K562 (cell line): ENCODE measurements around the gene RETN. TPM values are rescaled to one million over a fixed set of nuclear protein-coding genes. Genes with fewer than 3 reads are reported as not detected.

Experiments used
- ATAC-seq: fragments of 200-7000 bp; cut with Tn5 transposase; 3 replicates; pipeline ENCODE4 v1.9.1; 2020; ENCODE audit warnings: moderate library complexity
- BruUV-seq: library from RNA; stranded (reverse); fragments of 400-500 nt; replicated peaks from 2 replicates; lab custom pipeline; 2021; lab: Mats Ljungman, UMichigan
- CTCF ChIA-PET: fragments of 300-600 bp; formaldehyde crosslinking; extraction: SDS; loops from one replicate; lab custom pipeline; 2021; ENCODE audit warnings: low intra/inter-chr PET ratio; lab: Yijun Ruan, JAX
- POLR2A ChIA-PET: fragments of 300-600, 350-650 bp; sonication (Branson Sonifier 250); formaldehyde crosslinking; extraction: SDS; loops from one replicate; lab custom pipeline; 2021; ENCODE audit warnings: antibody characterized with exemption, inconsistent platforms; lab: Yijun Ruan, JAX
- DNase-seq, 4 experiments: peaks; one replicate each; pipeline versions ENCODE4 v3.0.0 to v3.0.0-alpha.2; 2011 to 2018; ENCODE audit warnings: low spot score in 3 of 4, mixed read lengths in 3 of 4; ENCODE audit errors: extremely low read depth in 1 of 4
- FAIRE-seq: peaks from 2 replicates; lab custom pipeline; 2011; peaks lifted over from hg19 to GRCh38; lab: Jason Lieb, UNC
- H2AFZ ChIP-seq: 2 replicates; pipeline ENCODE4 v1.6.0; 2011; ENCODE audit warnings: low read depth, low read length, control low read depth, inconsistent platforms
- H3K27ac ChIP-seq: fragments of 200-600 bp; 3 replicates; pipeline ENCODE4 v1.8.0; 2011; ENCODE audit warnings: low read depth, mild to moderate bottlenecking, control low read depth, inconsistent platforms, low read length, moderate library complexity, mixed read lengths; ENCODE audit errors: extremely low read depth
- H3K27me3 ChIP-seq, 2 experiments: fragments of 300-600 bp in 1 of 2; 2 replicates in 1 of 2; 3 replicates in 1 of 2; pipeline versions ENCODE4 v1.6.0 to v1.8.0; 2011; ENCODE audit warnings: inconsistent platforms in 2 of 2, low read length in 2 of 2, mild to moderate bottlenecking in 1 of 2, mixed read lengths in 1 of 2, moderate library complexity in 1 of 2; ENCODE audit not compliant: control insufficient read depth in 2 of 2, insufficient read depth in 2 of 2
- H3K36me3 ChIP-seq: fragments of 300-600 bp; 3 replicates; pipeline ENCODE4 v1.8.0; 2011; ENCODE audit warnings: mild to moderate bottlenecking, low read length, inconsistent platforms; ENCODE audit not compliant: control insufficient read depth, insufficient read depth
- H3K4me1 ChIP-seq, 2 experiments: fragments of 200-600 bp in 1 of 2; replicated peaks in 1 of 2; 2 replicates in 1 of 2; 3 replicates in 1 of 2; pipeline versions ENCODE4 v1.5.1 to v1.8.0; 2011; ENCODE audit warnings: inconsistent platforms in 2 of 2, low read length in 2 of 2, mild to moderate bottlenecking in 1 of 2, mixed read lengths in 1 of 2, moderate library complexity in 1 of 2; ENCODE audit not compliant: control insufficient read depth in 2 of 2, insufficient read depth in 2 of 2
- H3K4me2 ChIP-seq: 2 replicates; pipeline ENCODE4 v1.6.1; 2011; ENCODE audit warnings: low read length, control low read depth, inconsistent platforms, mixed read lengths; ENCODE audit not compliant: insufficient read depth
- H3K4me3 ChIP-seq: fragments of 200-600 bp; sonication (generic), shearing (Covaris generic); 2 replicates; pipeline ENCODE4 v1.5.1; 2016; ENCODE audit warnings: control low read depth, inconsistent platforms
- H3K79me2 ChIP-seq: fragments of 200-600 bp; 3 replicates; pipeline ENCODE4 v1.8.0; 2011; ENCODE audit warnings: low read length, inconsistent platforms; ENCODE audit not compliant: control insufficient read depth, insufficient read depth
- H3K9ac ChIP-seq, 2 experiments: 2 replicates each; pipeline versions ENCODE4 v1.6.0 to v1.6.1; 2011; ENCODE audit warnings: low read depth in 2 of 2, low read length in 2 of 2, control low read depth in 1 of 2, inconsistent platforms in 1 of 2, mild to moderate bottlenecking in 1 of 2, mixed read lengths in 1 of 2; ENCODE audit not compliant: insufficient read depth in 1 of 2
- H3K9me1 ChIP-seq: one replicate; pipeline ENCODE4 v1.6.0; 2011; ENCODE audit warnings: inconsistent platforms, mild to moderate bottlenecking, low read length, moderate library complexity; ENCODE audit not compliant: control insufficient read depth, insufficient read depth
- H3K9me3 ChIP-seq: replicated peaks from 2 replicates; pipeline ENCODE4 v1.5.1; 2011; ENCODE audit warnings: low read depth, low read length, inconsistent platforms; ENCODE audit not compliant: control insufficient read depth, insufficient read depth
- H4K20me1 ChIP-seq: replicated peaks from 2 replicates; pipeline ENCODE4 v1.6.1; 2011; ENCODE audit warnings: low read length, inconsistent platforms, mixed read lengths; ENCODE audit not compliant: control insufficient read depth, insufficient read depth
- OTX1 ChIP-seq: fragments of 450-650 bp; formaldehyde crosslinking; IDR thresholded peaks from 2 replicates; pipeline ENCODE4 v1.4.0; 2022; ENCODE audit warnings: mild to moderate bottlenecking
- POLR2G ChIP-seq: fragments of 200-400 bp; formaldehyde crosslinking; IDR thresholded peaks from 2 replicates; pipeline ENCODE4 v1.6.1; 2017; ENCODE audit warnings: low read depth, mild to moderate bottlenecking, antibody characterized with exemption, low read length, moderate library complexity
- RBFOX2 ChIP-seq: fragments of 200-400 bp; formaldehyde crosslinking; IDR thresholded peaks from 2 replicates; pipeline ENCODE4 v1.6.1; 2017; ENCODE audit warnings: low read depth, mild to moderate bottlenecking, low read length, moderate library complexity
- WGBS: fragments of 100-300 bp; shearing (Covaris generic); methylation state at CpG from one replicate; pipeline ENCODE4 v1.1.6; 2016; ENCODE audit warnings: low coverage, mixed read lengths; ENCODE audit not compliant: insufficient coverage; ENCODE audit errors: missing lambda C conversion rate; 5-methylcytosine and 5-hydroxymethylcytosine counted together
- in situ Hi-C: fragments of 300-500 bp; cut with MboI; formaldehyde crosslinking; loops from 4 replicates; pipeline ENCODE4 v1.15.0; 2018; ENCODE audit warnings: inconsistent platforms, mixed read lengths
- intact Hi-C: fragments of 100-400 bp; cut with micrococcal nuclease; formaldehyde crosslinking; loops from 2 replicates; pipeline ENCODE4 v1.14.2; 2022
- polyA plus RNA-seq, 8 experiments: library from polyadenylated mRNA; depleted of rRNA in 4 of 8; stranded (reverse) in 5 of 8; unstranded in 3 of 8; fragments of >200 nt; fragmentation: Nextera tagmentation in 2 of 8; fragmentation: Illumina TruSeq in 1 of 8; extraction: Ambion mirVana in 2 of 8; extraction: Trizol in 1 of 8; gene quantifications; 2 replicates each; pipeline versions ENCODE4 v1.2.1 to v1.2.3, GENCODE V29; 2011 to 2014; ENCODE audit warnings: inconsistent platforms in 1 of 8, missing spikeins in 1 of 8
- total RNA-seq, 7 experiments: library from RNA; depleted of rRNA in 6 of 7; stranded (reverse); fragments of >200 nt in 6 of 7; fragmentation: Illumina TruSeq in 2 of 7; extraction: Trizol in 2 of 7; gene quantifications; 2 replicates each; pipeline versions ENCODE4 v1.2.1 to v1.2.3, GENCODE V29; 2011 to 2021; ENCODE audit warnings: low replicate concordance in 1 of 7

The RETN gene
- total and polyA plus RNA-seq, 9 of the 15 experiments (the other 6 are each of a cell fraction or from before 2014, with no cell fraction given) = not detected

GRCh38 chr19:7640803-7641202 is 28.0 kb upstream of the RETN start:
- no peak overlapping the region for H3K4me3 ChIP-seq
- H3K27me3 ChIP-seq = no peaks in the 10 kb centered on the region; a peak in 1 of 5 replicates
- H3K9me1 ChIP-seq = no peaks in the 10 kb centered on the region
- ATAC-seq (no peak), FAIRE-seq (no peak), DNase-seq (no peak)
- H3K4me1 ChIP-seq = peaks cover 9 to 76% of the 10 kb centered on the region in 2 experiments; a peak in 4 of 5 replicates
- intact Hi-C loops = no loop called here
- POLR2A ChIA-PET = interaction anchor here (1.0 kb wide), 1 partner anchor 35 kb away, joined by 4 read pairs; no protein-coding TSS in a partner anchor
- BruUV-seq = no TSS peak
- no peak overlapping the region for H3K27ac ChIP-seq
- CTCF ChIA-PET = no interaction called here
- peaks cover 21% of the 10 kb centered on the region for H4K20me1 ChIP-seq
- WGBS = 96% methylated on average over 8 of the region's 11 CpGs
- peaks cover 40% of the 10 kb centered on the region for H3K79me2 ChIP-seq
- in situ Hi-C loops = no loop called here
- peaks cover 6% of the 10 kb centered on the region; the same call in 1 of the 2 replicates for H3K9me3 ChIP-seq
- no peak overlapping the region for H2AFZ ChIP-seq
- H3K36me3 ChIP-seq = peaks cover 59% of the 10 kb centered on the region; the same call in 2 of the 3 replicates
- no peak overlapping the region for H3K4me2 ChIP-seq
- H3K9ac ChIP-seq = no peak overlapping the region
- peak; percentile 33; the same call in 1 of the 2 replicates for TF ChIP-seq RBFOX2
- TF ChIP-seq POLR2G = peak; percentile 3; the same call in 1 of the 2 replicates
- TF ChIP-seq OTX1 (CRISPR knock-in tag) = no peak
